ENCODE measurements around the gene PIK3CB.
A peak's percentile ranks its signal among the peaks of the same experiment; 100 is the strongest.
"Not testable (repeated sequence)": the region's sequence is repeated elsewhere in the genome, so short reads cannot be mapped to it uniquely, and the experiment has no call there.

The PIK3CB gene

DNA sequence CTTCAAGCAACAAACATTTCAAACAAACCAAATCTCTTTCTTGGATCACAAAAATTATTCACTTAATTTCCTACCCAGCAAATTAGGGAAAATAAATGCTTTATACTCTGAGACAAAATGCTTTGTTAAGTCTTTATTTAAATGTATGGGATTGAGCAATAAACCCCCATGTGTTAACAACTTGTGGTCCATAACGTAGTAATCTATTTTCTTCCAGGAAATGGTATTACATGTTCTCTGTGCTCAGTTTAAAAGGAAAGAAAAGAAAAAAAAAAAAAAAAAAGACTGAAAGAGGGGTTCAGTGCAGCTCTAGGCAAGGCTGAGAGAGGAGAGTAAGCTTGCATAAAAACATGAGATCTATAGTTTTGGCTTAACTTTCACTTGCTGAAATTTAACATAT is 102.3 kb downstream of the PIK3CB start:
- Mint-ChIP-seq H3K27ac (peak overlapping the region in 1 of 2 donors; percentile 14), H3K9me3 (no peaks in the 10 kb centered on the region), H3K4me1 (ENCODE audit: low read depth in 2 of 2) (no peaks in the 10 kb centered on the region), H3K4me3 (no peak overlapping the region), H3K27me3 (no peaks in the 10 kb centered on the region), H3K36me3 (ENCODE audit: insufficient read depth) (peaks cover 27% of the 10 kb centered on the region)
- ATAC-seq (replicated peaks) (no peak), DNase-seq (no peak)

- no peak for DNase-seq
- no peak for ATAC-seq (replicated peaks)
- Mint-ChIP-seq H3K27ac (peak overlapping the region; percentile 25 to 30), H3K36me3 (ENCODE audit: insufficient read depth) (peaks cover 10% of the 10 kb centered on the region), H3K4me1 (ENCODE audit: low read depth in 2 of 2) (no peaks in the 10 kb centered on the region), H3K27me3 (no peaks in the 10 kb centered on the region), H3K9me3 (no peaks in the 10 kb centered on the region), H3K4me3 (no peak overlapping the region)
Measured at GRCh38 chr3:138726946-138727730, 107.6 kb downstream of the PIK3CB start.

DNA sequence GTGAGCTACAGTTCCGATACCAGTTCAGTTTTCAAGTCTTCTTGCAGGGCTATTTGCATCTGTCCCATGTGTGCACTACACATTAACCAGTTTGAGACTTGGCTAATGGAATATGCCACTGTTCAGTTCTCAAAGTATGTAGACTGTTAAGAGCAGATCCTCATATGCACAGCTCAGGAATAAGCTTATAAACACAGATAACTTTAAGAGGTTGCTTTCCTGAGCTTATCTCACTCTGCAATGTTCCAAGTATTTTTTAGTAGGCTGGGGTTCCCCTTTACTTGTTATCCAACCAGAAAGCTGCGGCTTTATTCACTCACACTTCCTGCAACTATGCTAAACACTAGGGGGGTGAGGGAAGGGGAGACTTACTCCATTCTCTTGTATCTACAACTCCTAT is 108.7 kb downstream of the PIK3CB start:
- H3K36me3 Mint-ChIP-seq (ENCODE audit: insufficient read depth); H3K27me3 Mint-ChIP-seq; ATAC-seq (replicated peaks); H3K4me1 Mint-ChIP-seq (ENCODE audit: low read depth in 2 of 2); H3K9me3 Mint-ChIP-seq; DNase-seq; H3K4me3 Mint-ChIP-seq: not testable (repeated sequence)
- H3K27ac Mint-ChIP-seq = peak overlapping the region in 1 of 2 donors; percentile 4

GRCh38 chr3:138725116-138725515 is 109.6 kb downstream of the PIK3CB start:
- H3K9me3 Mint-ChIP-seq = no peaks in the 10 kb centered on the region

DNA sequence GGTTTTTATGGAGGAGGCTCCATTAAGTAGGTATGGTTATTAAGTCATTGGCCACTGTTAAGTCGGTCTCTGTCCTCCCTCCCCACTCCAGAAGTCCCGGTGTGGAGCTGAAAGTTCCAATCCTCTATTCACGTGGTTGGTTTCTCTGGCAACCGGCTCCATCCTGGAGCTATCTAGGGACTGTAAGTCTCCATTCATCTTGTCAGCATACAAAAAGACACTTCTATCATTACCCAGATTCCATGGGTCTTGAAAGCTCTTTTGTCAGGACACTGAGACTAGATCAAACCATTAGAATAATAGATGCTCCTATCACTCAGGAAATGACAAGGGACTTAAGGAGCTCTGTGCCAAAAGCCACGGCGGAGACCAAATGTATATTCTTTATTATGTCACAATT is 110.3 kb downstream of the PIK3CB start:
- ATAC-seq (replicated peaks) = no peak
- H3K36me3 Mint-ChIP-seq (ENCODE audit: insufficient read depth) = peaks cover 6% of the 10 kb centered on the region

More at GRCh38 chr3:138725116-138725515, 109.6 kb downstream of the PIK3CB start:
- H3K27ac Mint-ChIP-seq = no peak overlapping the region
- ATAC-seq (replicated peaks) (no peak), DNase-seq (no peak)
- H3K4me1 Mint-ChIP-seq (ENCODE audit: low read depth in 2 of 2) = no peaks in the 10 kb centered on the region
- H3K36me3 Mint-ChIP-seq (ENCODE audit: insufficient read depth) = peaks cover 6% of the 10 kb centered on the region
- no peaks in the 10 kb centered on the region for H3K27me3 Mint-ChIP-seq
- H3K4me3 Mint-ChIP-seq = no peak overlapping the region

GRCh38 chr3:138718849-138719248 is 115.9 kb downstream of the PIK3CB start:
- Mint-ChIP-seq H3K4me1 (ENCODE audit: low read depth in 2 of 2) (no peaks in the 10 kb centered on the region), H3K36me3 (ENCODE audit: insufficient read depth) (no peaks in the 10 kb centered on the region), H3K9me3 (no peaks in the 10 kb centered on the region), H3K27ac (no peak overlapping the region), H3K27me3 (no peaks in the 10 kb centered on the region), H3K4me3 (no peak overlapping the region)
- DNase-seq (no peak), ATAC-seq (replicated peaks) (no peak)

More for the DNA sequence above, 110.3 kb downstream of the PIK3CB start:
- H3K27ac Mint-ChIP-seq = no peak overlapping the region
- no peak overlapping the region for H3K4me3 Mint-ChIP-seq
- DNase-seq = no peak
- no peaks in the 10 kb centered on the region for H3K4me1 Mint-ChIP-seq (ENCODE audit: low read depth in 2 of 2)
- no peaks in the 10 kb centered on the region for H3K9me3 Mint-ChIP-seq
- no peaks in the 10 kb centered on the region for H3K27me3 Mint-ChIP-seq

GRCh38 chr3:138717348-138717747 is 117.4 kb downstream of the PIK3CB start:
- H3K9me3 Mint-ChIP-seq = no peaks in the 10 kb centered on the region
- ATAC-seq (replicated peaks) (no peak), DNase-seq (no peak)
- no peak overlapping the region for H3K4me3 Mint-ChIP-seq
- H3K4me1 Mint-ChIP-seq (ENCODE audit: low read depth in 2 of 2) = no peaks in the 10 kb centered on the region
- H3K36me3 Mint-ChIP-seq (ENCODE audit: insufficient read depth) = peaks cover 11% of the 10 kb centered on the region
- no peak overlapping the region for H3K27ac Mint-ChIP-seq
- H3K27me3 Mint-ChIP-seq = no peaks in the 10 kb centered on the region

- no peak overlapping the region for H3K4me3 Mint-ChIP-seq
- no peaks in the 10 kb centered on the region for H3K9me3 Mint-ChIP-seq
- DNase-seq (no peak), ATAC-seq (replicated peaks) (no peak)
- H3K27ac Mint-ChIP-seq = no peak overlapping the region
- H3K27me3 Mint-ChIP-seq = no peaks in the 10 kb centered on the region
- H3K4me1 Mint-ChIP-seq (ENCODE audit: low read depth in 2 of 2) = no peaks in the 10 kb centered on the region
- peaks cover 38% of the 10 kb centered on the region for H3K36me3 Mint-ChIP-seq (ENCODE audit: insufficient read depth)
Measured at GRCh38 chr3:138712086-138712485, 122.6 kb downstream of the PIK3CB start.

DNA sequence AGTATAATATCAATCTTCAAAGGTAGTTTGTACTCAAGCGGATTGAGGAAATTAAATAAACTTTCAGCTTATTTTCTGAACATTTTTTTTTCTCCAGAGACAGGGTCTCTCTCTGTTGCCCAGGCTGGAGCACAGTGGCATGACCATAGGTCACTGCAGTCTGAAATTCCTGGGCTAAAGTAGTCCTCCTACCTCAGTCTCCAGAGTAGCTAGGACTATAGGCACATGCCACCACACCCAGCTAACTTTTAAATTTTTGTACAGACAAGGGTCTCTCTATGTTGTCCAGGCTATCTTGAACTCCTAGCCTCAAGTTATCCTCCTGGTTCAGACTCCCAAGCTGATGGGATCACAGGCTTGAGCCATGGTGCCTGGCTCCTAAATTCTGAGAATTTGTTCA is 129.1 kb downstream of the PIK3CB start:
- H3K4me3 Mint-ChIP-seq = no peak overlapping the region
- ATAC-seq (replicated peaks) = no peak
- DNase-seq = no peak
- no peaks in the 10 kb centered on the region for H3K4me1 Mint-ChIP-seq (ENCODE audit: low read depth in 2 of 2)
- H3K27ac Mint-ChIP-seq = no peak overlapping the region
- H3K36me3 Mint-ChIP-seq (ENCODE audit: insufficient read depth) = peaks cover 17% of the 10 kb centered on the region
- no peaks in the 10 kb centered on the region for H3K27me3 Mint-ChIP-seq
- no peaks in the 10 kb centered on the region for H3K9me3 Mint-ChIP-seq

GRCh38 chr3:138696666-138697370 is 137.9 kb downstream of the PIK3CB start:
- no peak for DNase-seq

GRCh38 chr3:138694287-138695007 is 140.3 kb downstream of the PIK3CB start:
- Mint-ChIP-seq H3K27me3 (no peaks in the 10 kb centered on the region), H3K4me3 (no peak overlapping the region), H3K36me3 (ENCODE audit: insufficient read depth) (peaks cover 6% of the 10 kb centered on the region), H3K27ac (peak overlapping the region in 1 of 2 donors; percentile 49), H3K4me1 (ENCODE audit: low read depth in 2 of 2) (no peaks in the 10 kb centered on the region), H3K9me3 (no peaks in the 10 kb centered on the region)
- no peak for DNase-seq
- no peak for ATAC-seq (replicated peaks)

More at GRCh38 chr3:138696666-138697370, 137.9 kb downstream of the PIK3CB start:
- H3K4me1 Mint-ChIP-seq (ENCODE audit: low read depth in 2 of 2) = no peaks in the 10 kb centered on the region
- ATAC-seq (replicated peaks) = no peak
- no peak overlapping the region for H3K27ac Mint-ChIP-seq
- H3K4me3 Mint-ChIP-seq = no peak overlapping the region
- H3K27me3 Mint-ChIP-seq = no peaks in the 10 kb centered on the region
- H3K9me3 Mint-ChIP-seq = no peaks in the 10 kb centered on the region
- H3K36me3 Mint-ChIP-seq (ENCODE audit: insufficient read depth) = peaks cover 6% of the 10 kb centered on the region

GRCh38 chr3:138692152-138692551 is 142.6 kb downstream of the PIK3CB start:
- no peak for DNase-seq
- H3K4me1 Mint-ChIP-seq (ENCODE audit: low read depth in 2 of 2) = peaks cover 0 to 8% of the 10 kb centered on the region in 2 donors
- H3K27ac Mint-ChIP-seq = no peak overlapping the region
- no peak overlapping the region for H3K4me3 Mint-ChIP-seq
- H3K36me3 Mint-ChIP-seq (ENCODE audit: insufficient read depth) = peaks cover 8% of the 10 kb centered on the region
- ATAC-seq (replicated peaks) = no peak
- no peaks in the 10 kb centered on the region for H3K9me3 Mint-ChIP-seq
- no peaks in the 10 kb centered on the region for H3K27me3 Mint-ChIP-seq

DNA sequence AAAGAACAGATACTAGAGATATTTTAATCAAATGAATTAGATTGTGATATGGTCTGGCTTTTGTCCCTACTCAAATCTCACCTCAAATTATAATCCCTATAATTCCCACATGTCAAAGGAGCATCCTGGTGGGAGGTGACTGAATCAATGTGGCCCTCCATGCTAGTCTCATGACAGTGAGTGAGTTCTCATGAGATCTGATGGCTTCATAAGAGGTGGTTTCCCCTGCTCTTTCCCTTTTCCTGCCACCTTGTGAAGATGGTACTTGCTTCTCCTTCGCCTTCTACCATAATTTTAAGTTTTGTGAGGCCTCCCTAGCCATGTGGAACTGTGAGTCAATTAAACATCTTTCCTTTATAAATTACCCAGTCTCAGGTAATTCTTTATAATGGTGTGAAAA is 143.4 kb downstream of the PIK3CB start:
- peaks cover 8% of the 10 kb centered on the region for H3K36me3 Mint-ChIP-seq (ENCODE audit: insufficient read depth)
- H3K27ac Mint-ChIP-seq = peak overlapping the region in 1 of 2 donors; percentile 7

More for the DNA sequence above, 143.4 kb downstream of the PIK3CB start:
- ATAC-seq (replicated peaks) (no peak), DNase-seq (no peak)
- H3K9me3 Mint-ChIP-seq = no peaks in the 10 kb centered on the region
- H3K27me3 Mint-ChIP-seq = no peaks in the 10 kb centered on the region
- no peak overlapping the region for H3K4me3 Mint-ChIP-seq
- H3K4me1 Mint-ChIP-seq (ENCODE audit: low read depth in 2 of 2) = peaks cover 0 to 16% of the 10 kb centered on the region in 2 donors

All from effector memory CD8-positive, alpha-beta T cell (primary cell).